HEK293 (cell line): ENCODE measurements around the gene FKBP5.

Experiments used
- GLIS2 ChIP-seq: fragments of 450-650 bp; formaldehyde crosslinking; IDR thresholded peaks from 2 replicates; pipeline ENCODE4 v1.5.1; 2016; ENCODE audit warnings: missing biosample characterization, missing genetic modification characterization
- HOXC10 ChIP-seq: sonication (generic); formaldehyde crosslinking; IDR thresholded peaks from 2 replicates; pipeline ENCODE4 v1.8.1; 2023; ENCODE audit warnings: mild to moderate bottlenecking, missing genetic modification reagents
- KLF7 ChIP-seq: fragments of 450-650 bp; formaldehyde crosslinking; IDR thresholded peaks from 2 replicates; pipeline ENCODE4 v1.5.1; 2016; ENCODE audit warnings: missing biosample characterization, missing genetic modification characterization, borderline replicate concordance
- KLF8 ChIP-seq: fragments of 450-650 bp; formaldehyde crosslinking; IDR thresholded peaks from 2 replicates; pipeline ENCODE4 v1.5.1; 2016; ENCODE audit warnings: missing biosample characterization, missing genetic modification characterization
- KLF9 ChIP-seq: fragments of 450-650 bp; formaldehyde crosslinking; IDR thresholded peaks from 2 replicates; pipeline ENCODE4 v1.5.1; 2016; ENCODE audit warnings: missing biosample characterization, missing genetic modification characterization, low read depth
- SP3 ChIP-seq: fragments of 450-650 bp; formaldehyde crosslinking; IDR thresholded peaks from 2 replicates; pipeline ENCODE4 v1.5.1; 2016; ENCODE audit warnings: missing biosample characterization, missing genetic modification characterization
- ZBTB1 ChIP-seq: fragments of 450-650 bp; formaldehyde crosslinking; IDR thresholded peaks from 2 replicates; pipeline ENCODE4 v1.5.1; 2016; ENCODE audit warnings: missing biosample characterization, missing genetic modification characterization
- ZBTB7A ChIP-seq: fragments of 450-650 bp; formaldehyde crosslinking; IDR thresholded peaks from 2 replicates; pipeline ENCODE4 v1.5.1; 2016; ENCODE audit warnings: low read depth, missing biosample characterization, missing genetic modification characterization
- ZBTB8A ChIP-seq: fragments of 450-650 bp; formaldehyde crosslinking; IDR thresholded peaks from 2 replicates; pipeline ENCODE4 v1.5.1; 2016; ENCODE audit warnings: missing biosample characterization, missing genetic modification characterization
- ZFP41 ChIP-seq: fragments of 450-650 bp; formaldehyde crosslinking; IDR thresholded peaks from 2 replicates; pipeline ENCODE4 v1.5.1; 2016; ENCODE audit warnings: missing biosample characterization, missing genetic modification characterization, borderline replicate concordance
- ZFP69B ChIP-seq: fragments of 450-650 bp; formaldehyde crosslinking; IDR thresholded peaks from 2 replicates; pipeline ENCODE4 v1.5.1; 2016; ENCODE audit warnings: missing biosample characterization, missing genetic modification characterization
- ZNF10 ChIP-seq: fragments of 450-650 bp; formaldehyde crosslinking; IDR thresholded peaks from 2 replicates; pipeline ENCODE4 v1.5.1; 2017; ENCODE audit warnings: missing biosample characterization, missing genetic modification characterization
- ZNF19 ChIP-seq: fragments of 450-650 bp; formaldehyde crosslinking; IDR thresholded peaks from 2 replicates; pipeline ENCODE4; 2016; ENCODE audit warnings: missing biosample characterization, missing genetic modification characterization, low read depth
- ZNF341 ChIP-seq: fragments of 450-650 bp; formaldehyde crosslinking; IDR thresholded peaks from 2 replicates; pipeline ENCODE4; 2016; ENCODE audit warnings: low read depth, missing biosample characterization, missing genetic modification characterization
- ZNF391 ChIP-seq: fragments of 450-650 bp; formaldehyde crosslinking; IDR thresholded peaks from 2 replicates; pipeline ENCODE4 v1.5.1; 2016; ENCODE audit warnings: low read depth, missing biosample characterization, missing genetic modification characterization, borderline replicate concordance
- ZNF433 ChIP-seq: fragments of 450-650 bp; formaldehyde crosslinking; IDR thresholded peaks from 2 replicates; pipeline ENCODE4 v1.5.1; 2016; ENCODE audit warnings: missing biosample characterization, missing genetic modification characterization, low read depth
- ZNF48 ChIP-seq: fragments of 450-650 bp; formaldehyde crosslinking; IDR thresholded peaks from 2 replicates; pipeline ENCODE4 v1.5.1; 2016; ENCODE audit warnings: missing biosample characterization, missing genetic modification characterization
- ZNF521 ChIP-seq: fragments of 450-650 bp; formaldehyde crosslinking; IDR thresholded peaks from 2 replicates; pipeline ENCODE4 v1.5.1; 2017; ENCODE audit warnings: missing biosample characterization, mild to moderate bottlenecking, missing genetic modification characterization
- ZNF560 ChIP-seq: fragments of 450-650 bp; formaldehyde crosslinking; IDR thresholded peaks from 2 replicates; pipeline ENCODE4 v1.5.1; 2017; ENCODE audit warnings: missing biosample characterization, missing genetic modification characterization, borderline replicate concordance
- ZNF571 ChIP-seq: fragments of 450-650 bp; formaldehyde crosslinking; IDR thresholded peaks from 2 replicates; pipeline ENCODE4 v1.5.0; 2017; ENCODE audit warnings: missing biosample characterization, missing genetic modification characterization
- ZNF596 ChIP-seq: fragments of 450-650 bp; IDR thresholded peaks from 2 replicates; pipeline ENCODE4 v1.5.0; 2018; ENCODE audit warnings: missing biosample characterization, mild to moderate bottlenecking, missing genetic modification characterization, moderate library complexity
- ZNF624 ChIP-seq: fragments of 450-650 bp; formaldehyde crosslinking; IDR thresholded peaks from 2 replicates; pipeline ENCODE4 v1.5.1; 2017; ENCODE audit warnings: missing biosample characterization, missing genetic modification characterization
- ZNF629 ChIP-seq: fragments of 450-650 bp; formaldehyde crosslinking; IDR thresholded peaks from 2 replicates; pipeline ENCODE4 v1.5.1; 2017; ENCODE audit warnings: missing biosample characterization, missing genetic modification characterization
- ZNF707 ChIP-seq: fragments of 450-650 bp; formaldehyde crosslinking; IDR thresholded peaks from 2 replicates; pipeline ENCODE4 v1.5.1; 2016; ENCODE audit warnings: missing biosample characterization, missing genetic modification characterization
- ZNF777 ChIP-seq: fragments of 450-650 bp; formaldehyde crosslinking; IDR thresholded peaks from 2 replicates; pipeline ENCODE4 v1.5.1; 2017; ENCODE audit warnings: missing biosample characterization, missing genetic modification characterization, borderline replicate concordance
- ZNF785 ChIP-seq: fragments of 450-650 bp; formaldehyde crosslinking; IDR thresholded peaks from 2 replicates; pipeline ENCODE4 v1.5.1; 2016; ENCODE audit warnings: missing biosample characterization, missing genetic modification characterization
- ZNF830 ChIP-seq: fragments of 450-650 bp; IDR thresholded peaks from 2 replicates; pipeline ENCODE4 v1.5.0; 2018; ENCODE audit warnings: missing biosample characterization, missing genetic modification characterization, low read depth, mild to moderate bottlenecking, moderate library complexity
- TF ChIP-seq, protein P1 (sequence below): fragments of 450-650 bp; formaldehyde crosslinking; IDR thresholded peaks from 2 replicates; pipeline ENCODE4 v1.5.1; 2016; ENCODE audit warnings: missing biosample characterization, missing genetic modification characterization
- TF ChIP-seq, protein P2 (sequence below): fragments of 450-650 bp; formaldehyde crosslinking; IDR thresholded peaks from 2 replicates; pipeline ENCODE4 v1.5.1; 2017; ENCODE audit warnings: missing biosample characterization, missing genetic modification characterization
- TF ChIP-seq, protein P3 (sequence below): fragments of 450-650 bp; formaldehyde crosslinking; IDR thresholded peaks from 2 replicates; pipeline ENCODE4 v1.5.1; 2016; ENCODE audit warnings: missing biosample characterization, missing genetic modification characterization
- TF ChIP-seq, protein P4 (sequence below): fragments of 450-650 bp; formaldehyde crosslinking; IDR thresholded peaks from 2 replicates; pipeline ENCODE4 v1.5.1; 2016; ENCODE audit warnings: missing biosample characterization, missing genetic modification characterization
- TF ChIP-seq, protein P5 (sequence below): fragments of 450-650 bp; formaldehyde crosslinking; IDR thresholded peaks from 2 replicates; pipeline ENCODE4 v1.5.1; 2016; ENCODE audit warnings: missing biosample characterization, missing genetic modification characterization

FKBP5 gene

DNA sequence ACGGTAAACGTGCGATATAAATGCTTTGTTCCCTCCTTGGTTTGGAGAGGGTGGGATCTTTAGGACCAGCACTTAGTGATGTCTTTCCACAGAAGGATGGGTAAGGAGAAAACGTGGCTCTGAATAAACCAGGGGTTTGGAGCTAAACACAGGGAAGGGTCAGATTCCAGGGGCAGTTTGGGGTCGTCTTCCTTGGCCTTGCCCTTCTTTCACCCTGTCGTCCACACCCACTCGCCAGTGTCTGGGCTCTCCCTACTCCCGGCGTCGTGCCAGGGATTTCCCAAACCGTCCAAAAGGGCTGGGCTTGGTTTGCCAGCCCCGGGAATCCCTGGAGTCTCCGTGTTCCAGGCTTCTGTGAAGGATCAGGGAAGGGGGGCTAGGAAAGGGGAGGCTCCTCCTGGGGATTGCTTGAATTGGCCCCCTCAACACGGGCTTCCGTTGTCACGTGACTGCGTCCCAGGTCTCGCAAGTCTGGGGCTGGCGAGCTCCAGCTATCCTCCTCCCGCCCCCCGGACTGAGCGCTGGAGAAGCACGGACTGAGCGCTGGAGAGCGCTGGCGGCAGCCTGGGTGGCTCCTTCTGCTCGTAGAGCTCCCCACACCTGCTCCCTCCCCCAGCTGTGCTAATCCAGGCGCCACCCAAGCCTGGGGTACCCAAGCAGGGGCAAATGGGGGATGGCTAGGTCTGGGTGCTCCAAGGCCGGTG is 38.7 kb upstream of the FKBP5 start (continued):
- no peak for TF ChIP-seq ZNF777 (tag by site-specific recombination)
- TF ChIP-seq SP3 (tag by site-specific recombination): peak; percentile 54
- no peak for TF ChIP-seq ZNF48
- TF ChIP-seq ZNF560 (tag by site-specific recombination): no peak
- TF ChIP-seq ZNF624 (tag by site-specific recombination): no peak
- no peak for TF ChIP-seq ZBTB1 (tag by site-specific recombination)
- TF ChIP-seq ZNF629 (tag by site-specific recombination): peak; percentile 16; the same call in 1 of the 2 replicates
- 0 out of 2 replicates have a peak, but pooled peaks have one; percentile 69 for TF ChIP-seq ZFP69B (tag by site-specific recombination)
- no peak for TF ChIP-seq ZNF433
- no peak for TF ChIP-seq ZNF521 (tag by site-specific recombination)
- TF ChIP-seq, protein P1, sequence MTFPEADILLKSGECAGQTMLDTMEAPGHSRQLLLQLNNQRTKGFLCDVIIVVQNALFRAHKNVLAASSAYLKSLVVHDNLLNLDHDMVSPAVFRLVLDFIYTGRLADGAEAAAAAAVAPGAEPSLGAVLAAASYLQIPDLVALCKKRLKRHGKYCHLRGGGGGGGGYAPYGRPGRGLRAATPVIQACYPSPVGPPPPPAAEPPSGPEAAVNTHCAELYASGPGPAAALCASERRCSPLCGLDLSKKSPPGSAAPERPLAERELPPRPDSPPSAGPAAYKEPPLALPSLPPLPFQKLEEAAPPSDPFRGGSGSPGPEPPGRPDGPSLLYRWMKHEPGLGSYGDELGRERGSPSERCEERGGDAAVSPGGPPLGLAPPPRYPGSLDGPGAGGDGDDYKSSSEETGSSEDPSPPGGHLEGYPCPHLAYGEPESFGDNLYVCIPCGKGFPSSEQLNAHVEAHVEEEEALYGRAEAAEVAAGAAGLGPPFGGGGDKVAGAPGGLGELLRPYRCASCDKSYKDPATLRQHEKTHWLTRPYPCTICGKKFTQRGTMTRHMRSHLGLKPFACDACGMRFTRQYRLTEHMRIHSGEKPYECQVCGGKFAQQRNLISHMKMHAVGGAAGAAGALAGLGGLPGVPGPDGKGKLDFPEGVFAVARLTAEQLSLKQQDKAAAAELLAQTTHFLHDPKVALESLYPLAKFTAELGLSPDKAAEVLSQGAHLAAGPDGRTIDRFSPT (tag by site-specific recombination): peak; percentile 58
- TF ChIP-seq ZNF596 (tag by site-specific recombination): no peak
- TF ChIP-seq, protein P2, sequence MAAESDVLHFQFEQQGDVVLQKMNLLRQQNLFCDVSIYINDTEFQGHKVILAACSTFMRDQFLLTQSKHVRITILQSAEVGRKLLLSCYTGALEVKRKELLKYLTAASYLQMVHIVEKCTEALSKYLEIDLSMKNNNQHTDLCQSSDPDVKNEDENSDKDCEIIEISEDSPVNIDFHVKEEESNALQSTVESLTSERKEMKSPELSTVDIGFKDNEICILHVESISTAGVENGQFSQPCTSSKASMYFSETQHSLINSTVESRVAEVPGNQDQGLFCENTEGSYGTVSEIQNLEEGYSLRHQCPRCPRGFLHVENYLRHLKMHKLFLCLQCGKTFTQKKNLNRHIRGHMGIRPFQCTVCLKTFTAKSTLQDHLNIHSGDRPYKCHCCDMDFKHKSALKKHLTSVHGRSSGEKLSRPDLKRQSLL (tag by site-specific recombination): peak; percentile 98
- TF ChIP-seq HOXC10 (CRISPR knock-in tag): no peak
- peak; percentile 94 for TF ChIP-seq GLIS2
- no peak for TF ChIP-seq ZNF707
- no peak for TF ChIP-seq ZNF10
- no peak for TF ChIP-seq ZFP41
- TF ChIP-seq, protein P3, sequence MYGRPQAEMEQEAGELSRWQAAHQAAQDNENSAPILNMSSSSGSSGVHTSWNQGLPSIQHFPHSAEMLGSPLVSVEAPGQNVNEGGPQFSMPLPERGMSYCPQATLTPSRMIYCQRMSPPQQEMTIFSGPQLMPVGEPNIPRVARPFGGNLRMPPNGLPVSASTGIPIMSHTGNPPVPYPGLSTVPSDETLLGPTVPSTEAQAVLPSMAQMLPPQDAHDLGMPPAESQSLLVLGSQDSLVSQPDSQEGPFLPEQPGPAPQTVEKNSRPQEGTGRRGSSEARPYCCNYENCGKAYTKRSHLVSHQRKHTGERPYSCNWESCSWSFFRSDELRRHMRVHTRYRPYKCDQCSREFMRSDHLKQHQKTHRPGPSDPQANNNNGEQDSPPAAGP: peak; percentile 36; the same call in 1 of the 2 replicates
- TF ChIP-seq KLF8 (tag by site-specific recombination): peak; percentile 61; the same call in 1 of the 2 replicates
- TF ChIP-seq ZBTB7A (tag by site-specific recombination): no peak
- TF ChIP-seq ZNF571: no peak
- no peak; the same call in none of the 2 replicates for TF ChIP-seq ZNF341 (tag by site-specific recombination)
- TF ChIP-seq KLF7: no peak
- TF ChIP-seq KLF9 (tag by site-specific recombination): peak; percentile 28; the same call in 1 of the 2 replicates
- TF ChIP-seq, protein P4, sequence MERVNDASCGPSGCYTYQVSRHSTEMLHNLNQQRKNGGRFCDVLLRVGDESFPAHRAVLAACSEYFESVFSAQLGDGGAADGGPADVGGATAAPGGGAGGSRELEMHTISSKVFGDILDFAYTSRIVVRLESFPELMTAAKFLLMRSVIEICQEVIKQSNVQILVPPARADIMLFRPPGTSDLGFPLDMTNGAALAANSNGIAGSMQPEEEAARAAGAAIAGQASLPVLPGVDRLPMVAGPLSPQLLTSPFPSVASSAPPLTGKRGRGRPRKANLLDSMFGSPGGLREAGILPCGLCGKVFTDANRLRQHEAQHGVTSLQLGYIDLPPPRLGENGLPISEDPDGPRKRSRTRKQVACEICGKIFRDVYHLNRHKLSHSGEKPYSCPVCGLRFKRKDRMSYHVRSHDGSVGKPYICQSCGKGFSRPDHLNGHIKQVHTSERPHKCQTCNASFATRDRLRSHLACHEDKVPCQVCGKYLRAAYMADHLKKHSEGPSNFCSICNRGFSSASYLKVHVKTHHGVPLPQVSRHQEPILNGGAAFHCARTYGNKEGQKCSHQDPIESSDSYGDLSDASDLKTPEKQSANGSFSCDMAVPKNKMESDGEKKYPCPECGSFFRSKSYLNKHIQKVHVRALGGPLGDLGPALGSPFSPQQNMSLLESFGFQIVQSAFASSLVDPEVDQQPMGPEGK (tag by site-specific recombination): peak; percentile 83
- 0 out of 2 replicates have a peak, but pooled peaks have one; percentile 83 for TF ChIP-seq ZBTB8A (tag by site-specific recombination)
- TF ChIP-seq ZNF391 (tag by site-specific recombination): no peak
- TF ChIP-seq, protein P5, sequence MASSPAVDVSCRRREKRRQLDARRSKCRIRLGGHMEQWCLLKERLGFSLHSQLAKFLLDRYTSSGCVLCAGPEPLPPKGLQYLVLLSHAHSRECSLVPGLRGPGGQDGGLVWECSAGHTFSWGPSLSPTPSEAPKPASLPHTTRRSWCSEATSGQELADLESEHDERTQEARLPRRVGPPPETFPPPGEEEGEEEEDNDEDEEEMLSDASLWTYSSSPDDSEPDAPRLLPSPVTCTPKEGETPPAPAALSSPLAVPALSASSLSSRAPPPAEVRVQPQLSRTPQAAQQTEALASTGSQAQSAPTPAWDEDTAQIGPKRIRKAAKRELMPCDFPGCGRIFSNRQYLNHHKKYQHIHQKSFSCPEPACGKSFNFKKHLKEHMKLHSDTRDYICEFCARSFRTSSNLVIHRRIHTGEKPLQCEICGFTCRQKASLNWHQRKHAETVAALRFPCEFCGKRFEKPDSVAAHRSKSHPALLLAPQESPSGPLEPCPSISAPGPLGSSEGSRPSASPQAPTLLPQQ: peak; percentile 93; the same call in 1 of the 2 replicates
- TF ChIP-seq ZNF830 (tag by site-specific recombination): no peak
- TF ChIP-seq ZNF785: 0 out of 2 replicates have a peak, but pooled peaks have one; percentile 49
- no peak for TF ChIP-seq ZNF19 (tag by site-specific recombination)
